Peyer's patch (tissue), 4 donors: ENCODE results near the gene IFI30.

ENCODE experiments used
- CTCF ChIP-seq, 6 experiments: fragments of 450-650 bp in 4 of 6; fragments of 200-600 bp in 2 of 6; sonication (generic) in 1 of 6; IDR thresholded peaks; one replicate each; pipeline ENCODE4 v1.5.1; 2017 to 2019; ENCODE audit warnings: antibody characterized with exemption in 6 of 6, mild to moderate bottlenecking in 3 of 6, moderate library complexity in 1 of 6
- POLR2A ChIP-seq, 2 donors: fragments of 450-650 bp; IDR thresholded peaks; one replicate each; pipeline ENCODE4 v1.5.1; 2017; ENCODE audit warnings: antibody characterized with exemption in 2 of 2, mild to moderate bottlenecking in 2 of 2, moderate library complexity in 2 of 2

- no peak for TF ChIP-seq CTCF (IDR thresholded peaks at IDR 0.05)
- TF ChIP-seq POLR2A (IDR thresholded peaks at IDR 0.05): peak in 1 of 2 donors; percentile 9
Observed at GRCh38 chr19:18204394-18205199, 31.0 kb downstream of the IFI30 start.
